GM19328 (cell line): ENCODE measurements around the gene GRID1.

Source experiments
- ATAC-seq: cut with Tn5 transposase; IDR thresholded peaks from one replicate; pipeline ENCODE4 v1.9.1; 2021; ENCODE audit warnings: mild to moderate bottlenecking, moderate library complexity; ENCODE audit not compliant: unreplicated experiment

The GRID1 gene

GRCh38 chr10:86155054-86155921, 211.3 kb downstream of the GRID1 start:
- no peak for ATAC-seq

- no peak for ATAC-seq
These were observed 212.8 kb downstream of the GRID1 start for GRCh38 chr10:86153751-86154150.

GRCh38 chr10:86152911-86153310, 213.7 kb downstream of the GRID1 start:
- ATAC-seq = no peak

- no peak for ATAC-seq
These were observed 214.2 kb downstream of the GRID1 start for GRCh38 chr10:86152354-86152753.

GRCh38 chr10:86151613-86152012, 215.0 kb downstream of the GRID1 start:
- no peak for ATAC-seq

GRCh38 chr10:86149257-86149656, 217.3 kb downstream of the GRID1 start:
- no peak for ATAC-seq

- ATAC-seq = no peak
These were observed 218.5 kb downstream of the GRID1 start for GRCh38 chr10:86148117-86148516.

DNA sequence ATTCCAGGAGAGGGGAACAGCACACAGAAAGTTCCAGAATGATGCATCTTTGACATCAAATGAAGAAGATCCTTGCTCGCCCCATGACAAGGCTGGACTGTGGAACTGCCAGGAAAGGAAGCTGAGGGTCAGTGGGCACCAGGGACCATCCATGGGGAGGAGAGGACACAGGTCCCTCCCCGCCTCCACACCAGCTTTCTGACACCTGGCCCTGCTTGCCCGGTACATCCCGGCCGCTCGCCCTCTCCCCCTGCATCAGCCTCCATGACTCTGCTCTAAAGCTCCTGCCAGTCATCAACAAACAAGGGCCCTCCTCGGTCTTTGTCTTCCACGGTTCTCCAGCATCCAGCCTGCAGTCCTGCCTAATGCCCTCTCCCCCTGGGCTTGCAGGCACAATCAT, 222.3 kb downstream of the GRID1 start:
- ATAC-seq = no peak

DNA sequence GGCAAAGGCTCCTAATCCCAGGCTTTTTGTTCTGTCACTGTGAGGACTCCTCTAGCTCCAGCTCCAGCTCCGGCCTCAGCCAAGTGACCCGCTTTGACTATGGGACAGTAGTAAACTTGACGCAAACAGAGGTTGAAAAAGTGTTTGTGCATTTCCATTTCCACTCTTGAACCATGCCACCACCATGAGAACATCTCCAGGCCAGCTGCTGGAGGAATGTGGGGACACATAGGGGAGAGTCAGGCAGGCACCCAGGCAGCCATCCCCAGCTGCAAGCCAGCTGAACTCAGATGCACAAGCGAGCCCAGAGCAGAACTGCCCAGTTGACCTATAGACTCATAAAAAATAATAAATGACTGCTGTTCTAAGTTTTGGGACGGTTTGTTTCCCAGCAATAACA, 224.7 kb downstream of the GRID1 start:
- ATAC-seq = no peak

GRCh38 chr10:86139066-86139657, 227.4 kb downstream of the GRID1 start:
- no peak for ATAC-seq

DNA sequence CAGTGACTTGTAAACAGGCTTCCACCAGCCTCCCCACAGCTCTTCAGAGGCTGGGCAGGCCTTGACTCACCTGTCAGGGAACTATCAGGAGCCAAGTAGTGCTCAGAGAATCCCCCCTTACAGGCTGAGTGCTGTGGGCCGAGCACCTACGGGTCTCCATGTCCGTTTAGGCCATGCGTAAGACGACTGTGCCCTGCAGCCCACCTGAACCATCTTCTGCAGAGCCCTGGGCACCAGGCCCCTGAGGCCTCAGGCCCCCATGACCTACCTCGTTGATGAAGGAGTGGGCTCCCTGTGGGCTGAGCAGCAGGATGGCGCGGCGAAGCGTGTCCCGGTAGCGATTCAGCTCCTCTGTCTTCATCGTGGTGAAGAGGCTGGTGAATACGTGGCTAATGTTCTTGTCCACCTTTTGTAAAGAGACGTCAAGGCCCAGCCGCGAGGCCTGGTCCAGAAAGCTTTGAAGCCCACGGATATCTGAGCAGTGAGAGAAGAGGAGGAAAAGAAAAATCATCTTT, 228.0 kb downstream of the GRID1 start:
- ATAC-seq = no peak

DNA sequence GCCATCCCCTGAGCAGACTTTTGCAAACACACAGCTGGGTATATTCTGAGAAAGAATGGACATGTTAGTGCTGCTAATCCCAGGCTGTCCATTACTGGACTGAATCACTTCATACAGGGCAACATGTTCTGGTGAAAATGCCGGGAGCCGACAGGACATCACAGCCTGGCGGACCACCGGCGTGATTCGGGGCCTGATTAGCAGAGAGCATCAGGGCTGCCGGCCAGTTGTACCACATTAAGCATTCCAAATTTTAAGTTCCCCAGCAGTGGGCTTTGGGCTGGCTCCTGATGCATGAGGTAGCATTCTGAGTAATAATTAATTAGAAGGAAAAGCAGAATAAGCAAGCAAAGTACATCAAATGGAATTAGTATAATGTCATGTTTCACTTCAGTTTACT, 229.0 kb downstream of the GRID1 start:
- ATAC-seq = no peak

DNA sequence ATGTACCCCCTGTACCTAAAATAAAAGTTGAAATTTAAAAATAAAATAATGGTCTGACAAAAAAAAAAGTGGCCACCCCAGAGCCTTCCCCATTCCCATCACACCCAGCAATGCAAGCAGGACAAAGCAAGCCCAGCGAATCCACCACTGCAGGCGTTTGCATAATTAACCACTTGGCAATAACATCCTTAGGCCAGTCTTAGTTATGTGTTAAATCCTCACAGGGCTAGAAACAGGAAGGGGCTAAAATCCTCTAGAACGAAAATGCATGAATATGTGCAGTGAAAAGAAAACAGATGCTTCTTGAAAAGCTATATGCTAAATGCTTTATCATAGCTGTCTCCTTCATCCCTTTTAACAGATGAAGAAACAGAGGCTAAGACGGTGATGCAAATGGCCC, 229.7 kb downstream of the GRID1 start:
- ATAC-seq = no peak

GRCh38 chr10:86135191-86135590, 231.4 kb downstream of the GRID1 start:
- ATAC-seq = no peak

GRCh38 chr10:86130737-86131475, 235.7 kb downstream of the GRID1 start:
- no peak for ATAC-seq

DNA sequence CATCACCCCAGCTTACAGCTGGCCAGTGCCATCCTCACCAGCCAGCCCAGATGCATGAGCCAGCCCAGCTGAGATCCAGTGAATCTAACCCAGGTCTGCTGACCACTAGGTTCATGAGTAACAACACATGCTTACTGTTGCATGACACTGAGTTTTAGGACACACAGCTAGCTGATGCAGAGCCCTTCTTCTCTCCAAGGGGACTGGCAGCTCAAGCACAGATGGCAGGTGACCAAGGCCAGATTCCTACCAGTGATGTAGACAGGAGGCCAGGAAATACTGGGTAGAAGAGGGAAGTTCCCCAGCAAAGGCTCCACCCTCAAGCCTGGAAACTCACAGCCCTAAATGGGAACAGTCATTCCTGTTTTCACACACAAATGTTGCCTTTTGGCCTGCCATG, 236.6 kb downstream of the GRID1 start:
- no peak for ATAC-seq

- no peak for ATAC-seq
These were observed 238.2 kb downstream of the GRID1 start for GRCh38 chr10:86128360-86128759.

- ATAC-seq = no peak
These were observed 239.2 kb downstream of the GRID1 start for GRCh38 chr10:86127274-86127819.

DNA sequence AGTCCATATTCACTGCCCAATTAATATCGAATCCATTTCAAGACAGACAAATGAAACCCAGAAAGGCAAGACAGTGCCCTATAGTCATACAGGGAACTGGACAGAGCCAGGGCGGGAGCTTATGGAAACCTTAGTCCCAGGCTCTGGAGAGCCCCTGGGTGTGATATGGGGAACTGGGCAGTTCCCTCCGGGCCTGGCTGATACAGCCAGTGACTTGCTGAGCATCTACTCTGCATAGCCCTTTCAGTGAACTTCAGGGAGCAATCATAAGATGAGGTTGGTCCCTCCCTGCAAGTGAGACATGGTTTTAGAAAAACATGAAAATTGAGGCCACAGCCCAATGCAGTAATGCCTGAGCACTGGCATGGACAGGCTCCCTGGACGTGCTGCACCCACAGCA, 241.9 kb downstream of the GRID1 start:
- no peak for ATAC-seq

- ATAC-seq = no peak
These were observed 242.9 kb downstream of the GRID1 start for GRCh38 chr10:86123715-86124114.

GRCh38 chr10:86123304-86123703, 243.3 kb downstream of the GRID1 start:
- ATAC-seq = no peak
